ENCODE data around the gene CNTNAP2.

GRCh38 chr7:146922782-146923181 is 806.2 kb downstream of the CNTNAP2 start:
- TF ChIP-seq POLR2A (IDR thresholded peaks at IDR 0.05), result no peak
- TF ChIP-seq CTCF (IDR thresholded peaks at IDR 0.05), result no peak

All from lower leg skin (tissue), 3 donors.